ENCODE data around the gene GPC5. TPM values are rescaled to one million over a fixed set of nuclear protein-coding genes. Genes with fewer than 3 reads are reported as not detected.

GPC5 gene
- total and polyA plus RNA-seq, 9 of the 15 experiments (the other 6 are each of a cell fraction or from before 2014, with no cell fraction given): 0.18 to 0.27 TPM; not detected in 7

DNA sequence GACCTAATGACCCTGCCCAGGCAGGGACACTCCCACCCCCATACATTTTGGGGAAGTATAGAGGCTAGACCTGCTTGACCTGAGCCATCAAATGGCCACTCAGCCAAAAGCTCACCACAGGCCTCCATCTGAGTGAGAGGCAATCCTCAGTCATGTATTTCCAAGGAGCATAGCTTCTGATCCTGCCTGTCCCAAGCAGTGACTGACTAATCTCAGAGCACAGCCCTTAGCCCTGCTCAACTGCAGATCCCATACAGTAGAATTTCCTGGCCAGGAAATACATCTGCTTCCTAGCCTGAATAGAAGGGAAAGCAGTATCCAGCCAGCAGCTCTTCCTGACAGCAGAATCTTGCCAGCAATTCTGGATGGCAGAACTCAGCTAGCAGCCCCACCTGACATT is 947.6 kb downstream of the GPC5 start:
- Histone ChIP-seq H3K79me2 (ENCODE audit: control insufficient read depth, insufficient read depth, low read length) (no peaks in the 10 kb centered on the region), H3K4me1 (replicated peaks in 1 of 2; ENCODE audit: control insufficient read depth in 2 of 2, insufficient read depth in 2 of 2, low read length in 2 of 2) (no peaks in the 10 kb centered on the region), H3K27me3 (ENCODE audit: control insufficient read depth in 2 of 2, insufficient read depth in 2 of 2, low read length in 2 of 2) (no peaks in the 10 kb centered on the region), H3K4me3 (no peak overlapping the region), H3K36me3 (ENCODE audit: control insufficient read depth, insufficient read depth, low read length) (no peaks in the 10 kb centered on the region), H3K9me3 (replicated peaks; ENCODE audit: control insufficient read depth, insufficient read depth, low read depth, low read length) (no peaks in the 10 kb centered on the region; the same call in 1 of the 2 replicates), H3K27ac (ENCODE audit: extremely low read depth, low read depth, low read length) (no peak overlapping the region), H4K20me1 (replicated peaks; ENCODE audit: control insufficient read depth, insufficient read depth, low read length) (no peaks in the 10 kb centered on the region), H3K4me2 (ENCODE audit: insufficient read depth, low read length) (no peak overlapping the region), H3K9me1 (ENCODE audit: control insufficient read depth, insufficient read depth, low read length) (no peaks in the 10 kb centered on the region), H3K9ac (ENCODE audit: insufficient read depth in 1 of 2, low read depth in 2 of 2, low read length in 2 of 2) (no peak overlapping the region), H2AFZ (ENCODE audit: low read depth, low read length) (no peak overlapping the region)
- FAIRE-seq (no peak), DNase-seq (ENCODE audit: extremely low read depth in 1 of 4, low spot score in 3 of 4) (no peak), ATAC-seq (no peak; the same call in 2 of the 3 replicates)
- POLR2A ChIA-PET: interaction anchor here (0.6 to 1.7 kb wide), 7 partner anchors 10 to 1577 kb away, joined by 3 to 6 read pairs (median 3); no protein-coding TSS in a partner anchor
- no TSS peak for BruUV-seq (replicated peaks)
- in situ Hi-C loops (cut with MboI): no loop called here
- CTCF ChIA-PET (ENCODE audit: low intra/inter-chr PET ratio): no interaction called here
- intact Hi-C loops (cut with micrococcal nuclease): no loop called here
- TF ChIP-seq, protein P1, sequence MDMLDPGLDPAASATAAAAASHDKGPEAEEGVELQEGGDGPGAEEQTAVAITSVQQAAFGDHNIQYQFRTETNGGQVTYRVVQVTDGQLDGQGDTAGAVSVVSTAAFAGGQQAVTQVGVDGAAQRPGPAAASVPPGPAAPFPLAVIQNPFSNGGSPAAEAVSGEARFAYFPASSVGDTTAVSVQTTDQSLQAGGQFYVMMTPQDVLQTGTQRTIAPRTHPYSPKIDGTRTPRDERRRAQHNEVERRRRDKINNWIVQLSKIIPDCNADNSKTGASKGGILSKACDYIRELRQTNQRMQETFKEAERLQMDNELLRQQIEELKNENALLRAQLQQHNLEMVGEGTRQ (CRISPR knock-in tag; IDR thresholded peaks at IDR 0.05): peak; percentile 13; the same call in 1 of the 2 replicates
- no peak for TF ChIP-seq TAF15 (IDR thresholded peaks at IDR 0.05; ENCODE audit: low read depth, low read length)
- 0 out of 2 replicates have a peak, but pooled peaks have one; percentile 7 for TF ChIP-seq MED1 (CRISPR knock-in tag; IDR thresholded peaks at IDR 0.05; ENCODE audit: borderline replicate concordance)
- TF ChIP-seq, protein P2, sequence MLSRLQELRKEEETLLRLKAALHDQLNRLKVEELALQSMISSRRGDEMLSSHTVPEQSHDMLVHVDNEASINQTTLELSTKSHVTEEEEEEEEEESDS (CRISPR knock-in tag; IDR thresholded peaks at IDR 0.05): no peak
- no peak for TF ChIP-seq SAFB (IDR thresholded peaks at IDR 0.05; ENCODE audit: borderline replicate concordance, low read depth, low read length)
- no peak for TF ChIP-seq PHF21A (IDR thresholded peaks at IDR 0.05; ENCODE audit: borderline replicate concordance, low read depth)
- no peak for TF ChIP-seq ZNF282 (CRISPR knock-in tag; IDR thresholded peaks at IDR 0.05)
- no peak for TF ChIP-seq GATAD2A (IDR thresholded peaks at IDR 0.05)
- TF ChIP-seq NCOA1 (IDR thresholded peaks at IDR 0.05; ENCODE audit: low read depth): no peak
- TF ChIP-seq, protein P3, sequence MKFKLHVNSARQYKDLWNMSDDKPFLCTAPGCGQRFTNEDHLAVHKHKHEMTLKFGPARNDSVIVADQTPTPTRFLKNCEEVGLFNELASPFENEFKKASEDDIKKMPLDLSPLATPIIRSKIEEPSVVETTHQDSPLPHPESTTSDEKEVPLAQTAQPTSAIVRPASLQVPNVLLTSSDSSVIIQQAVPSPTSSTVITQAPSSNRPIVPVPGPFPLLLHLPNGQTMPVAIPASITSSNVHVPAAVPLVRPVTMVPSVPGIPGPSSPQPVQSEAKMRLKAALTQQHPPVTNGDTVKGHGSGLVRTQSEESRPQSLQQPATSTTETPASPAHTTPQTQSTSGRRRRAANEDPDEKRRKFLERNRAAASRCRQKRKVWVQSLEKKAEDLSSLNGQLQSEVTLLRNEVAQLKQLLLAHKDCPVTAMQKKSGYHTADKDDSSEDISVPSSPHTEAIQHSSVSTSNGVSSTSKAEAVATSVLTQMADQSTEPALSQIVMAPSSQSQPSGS (CRISPR knock-in tag; IDR thresholded peaks at IDR 0.05): 0 out of 2 replicates have a peak, but pooled peaks have one; percentile 17
- no peak for TF ChIP-seq ZSCAN29 (IDR thresholded peaks at IDR 0.05)
- no peak for TF ChIP-seq LEF1 (IDR thresholded peaks at IDR 0.05)
- TF ChIP-seq, protein P4, sequence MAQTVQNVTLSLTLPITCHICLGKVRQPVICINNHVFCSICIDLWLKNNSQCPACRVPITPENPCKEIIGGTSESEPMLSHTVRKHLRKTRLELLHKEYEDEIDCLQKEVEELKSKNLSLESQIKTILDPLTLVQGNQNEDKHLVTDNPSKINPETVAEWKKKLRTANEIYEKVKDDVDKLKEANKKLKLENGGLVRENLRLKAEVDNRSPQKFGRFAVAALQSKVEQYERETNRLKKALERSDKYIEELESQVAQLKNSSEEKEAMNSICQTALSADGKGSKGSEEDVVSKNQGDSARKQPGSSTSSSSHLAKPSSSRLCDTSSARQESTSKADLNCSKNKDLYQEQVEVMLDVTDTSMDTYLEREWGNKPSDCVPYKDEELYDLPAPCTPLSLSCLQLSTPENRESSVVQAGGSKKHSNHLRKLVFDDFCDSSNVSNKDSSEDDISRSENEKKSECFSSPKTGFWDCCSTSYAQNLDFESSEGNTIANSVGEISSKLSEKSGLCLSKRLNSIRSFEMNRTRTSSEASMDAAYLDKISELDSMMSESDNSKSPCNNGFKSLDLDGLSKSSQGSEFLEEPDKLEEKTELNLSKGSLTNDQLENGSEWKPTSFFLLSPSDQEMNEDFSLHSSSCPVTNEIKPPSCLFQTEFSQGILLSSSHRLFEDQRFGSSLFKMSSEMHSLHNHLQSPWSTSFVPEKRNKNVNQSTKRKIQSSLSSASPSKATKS (CRISPR knock-in tag; IDR thresholded peaks at IDR 0.05): no peak
- TF ChIP-seq MYNN (IDR thresholded peaks at IDR 0.05): no peak
- 0 out of 2 replicates have a peak, but pooled peaks have one; percentile 28 for TF ChIP-seq MYNN (CRISPR knock-in tag; IDR thresholded peaks at IDR 0.05)
- TF ChIP-seq U2AF1 (optimal IDR thresholded peaks at IDR 0.05; ENCODE audit: low read depth, low read length): no peak
- TF ChIP-seq, protein P5, sequence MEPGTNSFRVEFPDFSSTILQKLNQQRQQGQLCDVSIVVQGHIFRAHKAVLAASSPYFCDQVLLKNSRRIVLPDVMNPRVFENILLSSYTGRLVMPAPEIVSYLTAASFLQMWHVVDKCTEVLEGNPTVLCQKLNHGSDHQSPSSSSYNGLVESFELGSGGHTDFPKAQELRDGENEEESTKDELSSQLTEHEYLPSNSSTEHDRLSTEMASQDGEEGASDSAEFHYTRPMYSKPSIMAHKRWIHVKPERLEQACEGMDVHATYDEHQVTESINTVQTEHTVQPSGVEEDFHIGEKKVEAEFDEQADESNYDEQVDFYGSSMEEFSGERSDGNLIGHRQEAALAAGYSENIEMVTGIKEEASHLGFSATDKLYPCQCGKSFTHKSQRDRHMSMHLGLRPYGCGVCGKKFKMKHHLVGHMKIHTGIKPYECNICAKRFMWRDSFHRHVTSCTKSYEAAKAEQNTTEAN (CRISPR knock-in tag; IDR thresholded peaks at IDR 0.05): no peak
- TF ChIP-seq ARID2 (IDR thresholded peaks at IDR 0.05): no peak
- TF ChIP-seq POLR2B (IDR thresholded peaks at IDR 0.05; ENCODE audit: low read depth, partially characterized antibody): no peak
- no peak for TF ChIP-seq KLF1 (tag; IDR thresholded peaks at IDR 0.05)
- TF ChIP-seq SMARCC2 (IDR thresholded peaks at IDR 0.05; ENCODE audit: low read depth): no peak
